Activated naive CD8-positive, alpha-beta T cell treated with anti-CD3 and anti-CD28 coated beads, Interleukin-2, amount 50 U/mL, for 16 hours (primary cell): ENCODE results near the gene GFOD1.
"Not testable (repeated sequence)": the region's sequence is repeated elsewhere in the genome, so short reads cannot be mapped to it uniquely, and the experiment has no call there.

ENCODE experiments used
- DNase-seq: peaks from one replicate; pipeline ENCODE4 v3.0.0-alpha.2; 2020; ENCODE audit warnings: low read depth, low spot score

The GFOD1 gene

GRCh38 chr6:13511913-13512717 lies 24.7 kb upstream of the GFOD1 start:
- DNase-seq, result no peak

GRCh38 chr6:13511141-13511571 lies 23.8 kb upstream of the GFOD1 start:
- DNase-seq, result not testable (repeated sequence)

DNA sequence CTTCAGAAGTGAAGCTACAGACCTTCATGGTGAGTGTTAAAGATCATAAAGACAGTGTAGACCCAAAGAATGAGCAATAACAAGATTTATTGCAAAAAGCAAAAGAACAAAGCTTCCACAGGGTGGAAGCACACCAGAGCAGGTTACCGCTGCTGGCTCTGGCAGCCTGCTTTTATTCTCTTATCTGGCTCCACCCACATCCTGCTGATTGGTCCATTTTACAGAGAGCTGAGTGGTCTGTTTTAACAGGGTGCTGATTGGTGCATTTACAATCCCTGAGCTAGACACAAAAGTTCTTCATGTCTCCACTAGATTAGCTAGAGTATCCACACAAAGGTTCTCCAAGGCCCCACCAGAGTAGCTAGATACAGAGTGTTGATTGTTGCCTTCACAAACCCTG lies 23.0 kb upstream of the GFOD1 start:
- not testable (repeated sequence) for DNase-seq

DNA sequence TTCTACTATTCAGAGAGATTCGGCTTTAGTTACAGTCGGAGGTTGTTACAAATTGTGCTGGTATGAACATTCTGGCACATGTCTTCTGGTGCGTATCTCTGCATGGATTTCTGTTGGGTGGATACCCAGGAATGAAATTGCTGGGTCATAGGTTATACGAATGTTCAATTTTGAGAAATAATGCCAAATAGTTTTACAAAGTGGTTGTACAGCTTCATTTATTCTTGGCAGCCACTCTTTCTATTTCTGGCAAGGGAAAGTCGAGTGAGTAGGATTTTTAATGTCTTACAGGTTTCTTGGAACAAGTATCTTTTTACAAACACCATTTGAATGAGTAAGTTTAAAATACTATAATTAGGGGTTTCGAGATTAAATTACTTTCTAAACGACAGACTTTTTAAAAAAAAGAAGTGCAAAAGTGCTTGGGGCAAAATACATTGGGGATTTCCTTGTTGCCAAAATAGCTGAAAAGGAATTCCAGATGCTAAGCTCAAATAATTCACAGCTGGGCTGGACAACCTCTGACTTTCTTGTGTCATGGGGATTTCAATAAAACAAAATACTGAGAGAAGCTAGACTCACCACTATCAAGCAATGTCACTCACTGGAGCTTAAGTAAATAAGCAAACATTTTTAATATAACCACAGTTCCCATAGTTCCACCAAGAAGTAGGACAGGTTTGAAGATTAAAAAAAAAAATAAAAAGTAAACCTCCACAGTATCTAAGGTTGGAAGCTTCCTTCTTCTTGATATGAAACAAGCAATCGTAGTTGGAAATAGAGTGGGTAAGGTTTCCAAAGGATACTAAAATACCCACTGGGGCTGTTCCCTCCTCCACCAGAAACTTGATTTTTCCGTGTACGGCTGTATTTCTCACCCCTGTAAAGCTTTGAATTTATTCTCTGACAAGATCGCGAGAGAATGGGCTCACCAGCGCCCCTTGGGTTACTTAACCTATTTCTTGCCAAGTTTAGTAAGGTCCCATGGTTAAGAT lies 21.6 kb upstream of the GFOD1 start:
- DNase-seq, result no peak

DNA sequence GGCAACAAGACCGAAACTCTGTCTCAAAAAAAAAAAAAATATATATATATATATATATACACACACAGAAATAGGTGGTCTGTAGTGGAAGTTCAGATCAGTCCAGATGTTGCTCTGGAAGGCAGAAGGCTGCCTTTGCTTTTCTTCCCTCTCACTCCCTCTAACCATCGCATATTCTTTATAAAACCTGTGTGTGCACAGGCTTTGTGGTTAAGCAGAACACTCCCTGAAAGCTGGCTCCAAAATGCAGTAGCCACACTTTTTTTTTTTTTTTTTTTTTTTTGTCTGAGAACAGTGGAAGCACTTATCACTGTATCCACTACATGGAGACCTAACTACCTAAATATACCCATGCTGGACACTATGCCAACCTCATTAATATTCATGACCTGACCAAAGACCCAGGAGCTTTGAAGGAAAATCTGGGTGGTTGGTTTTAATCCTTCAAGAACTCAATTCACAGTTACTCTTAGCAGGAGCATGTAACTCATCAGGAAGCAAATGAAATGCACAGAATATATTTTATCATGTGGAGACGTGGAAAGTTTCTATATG lies 20.0 kb upstream of the GFOD1 start:
- DNase-seq, result no peak

GRCh38 chr6:13505345-13505734 lies 17.9 kb upstream of the GFOD1 start:
- no peak for DNase-seq

GRCh38 chr6:13504611-13505344 lies 17.4 kb upstream of the GFOD1 start:
- no peak for DNase-seq

DNA sequence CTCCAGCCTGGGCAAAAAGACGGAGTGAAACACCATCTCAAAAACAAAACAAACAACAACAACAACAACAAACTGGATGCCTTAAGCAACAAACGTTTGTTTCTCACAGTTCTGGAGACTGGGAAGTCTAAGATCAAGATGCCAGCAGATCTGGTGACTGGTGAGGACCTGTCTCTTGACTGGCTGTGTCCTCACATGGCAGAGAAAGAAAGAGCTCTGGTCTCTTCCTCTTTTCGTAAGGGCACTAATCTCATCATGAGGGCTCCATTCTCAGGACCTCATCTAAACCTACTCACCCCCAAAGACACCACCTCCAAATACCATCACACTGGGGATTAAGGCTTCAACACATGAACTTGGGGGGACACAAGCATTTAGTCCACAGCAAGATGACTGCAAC lies 13.5 kb upstream of the GFOD1 start:
- DNase-seq, result no peak

GRCh38 chr6:13500264-13500663 lies 12.9 kb upstream of the GFOD1 start:
- no peak for DNase-seq

DNA sequence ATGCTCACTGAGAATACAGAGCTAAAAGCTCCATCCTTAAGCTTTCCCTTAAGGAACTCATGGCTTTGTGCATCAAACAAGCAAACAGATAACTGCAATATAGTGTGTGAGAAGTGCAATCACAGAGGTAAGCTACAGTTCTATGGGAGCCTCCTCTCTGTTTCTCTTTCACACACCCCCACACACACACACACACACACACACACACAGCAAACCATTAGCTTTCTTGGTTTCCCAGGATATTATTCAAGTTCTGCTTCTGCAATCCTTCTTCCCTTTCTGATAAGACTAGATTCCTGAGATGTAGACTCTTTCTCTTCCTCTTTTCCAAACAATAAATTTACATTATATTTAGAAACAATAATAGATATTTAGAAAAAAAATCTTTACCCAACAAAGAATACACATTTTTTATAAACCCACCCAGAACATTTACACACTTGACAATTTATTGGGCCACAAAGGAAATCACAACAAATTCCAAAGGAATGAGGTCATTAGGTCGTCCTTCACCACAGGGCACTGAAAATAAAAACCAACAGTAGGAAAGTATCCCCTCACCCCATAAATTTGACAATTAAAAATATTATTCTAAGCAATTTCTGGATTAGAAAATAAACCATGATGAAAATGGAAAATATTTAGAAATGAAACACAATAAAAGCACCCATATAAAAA lies 9.3 kb upstream of the GFOD1 start:
- DNase-seq, result no peak

GRCh38 chr6:13495818-13496217 lies 8.4 kb upstream of the GFOD1 start:
- no peak for DNase-seq

GRCh38 chr6:13495112-13495776 lies 7.8 kb upstream of the GFOD1 start:
- no peak for DNase-seq

GRCh38 chr6:13494137-13494536 lies 6.7 kb upstream of the GFOD1 start:
- no peak for DNase-seq

GRCh38 chr6:13493147-13493546 lies 5.7 kb upstream of the GFOD1 start:
- no peak for DNase-seq

DNA sequence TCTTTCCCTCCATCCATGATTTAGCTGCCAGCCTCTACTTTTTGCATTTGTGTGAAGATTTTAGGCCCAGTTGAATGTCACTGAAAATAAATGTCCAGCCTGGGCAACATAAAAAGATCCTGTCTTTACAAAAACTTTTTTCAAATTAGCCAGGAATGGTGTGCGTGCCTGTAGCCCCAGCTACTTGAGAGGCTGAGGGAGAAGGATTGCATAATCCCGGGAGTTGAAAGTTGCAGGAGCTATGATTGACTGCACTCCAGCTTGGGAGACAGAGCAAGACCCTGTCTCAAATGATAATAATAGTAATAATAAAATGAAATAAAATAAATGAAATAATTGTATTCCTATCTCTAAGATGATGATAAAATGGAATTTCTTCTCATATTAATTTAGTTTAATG lies 5.0 kb upstream of the GFOD1 start:
- DNase-seq, result no peak

DNA sequence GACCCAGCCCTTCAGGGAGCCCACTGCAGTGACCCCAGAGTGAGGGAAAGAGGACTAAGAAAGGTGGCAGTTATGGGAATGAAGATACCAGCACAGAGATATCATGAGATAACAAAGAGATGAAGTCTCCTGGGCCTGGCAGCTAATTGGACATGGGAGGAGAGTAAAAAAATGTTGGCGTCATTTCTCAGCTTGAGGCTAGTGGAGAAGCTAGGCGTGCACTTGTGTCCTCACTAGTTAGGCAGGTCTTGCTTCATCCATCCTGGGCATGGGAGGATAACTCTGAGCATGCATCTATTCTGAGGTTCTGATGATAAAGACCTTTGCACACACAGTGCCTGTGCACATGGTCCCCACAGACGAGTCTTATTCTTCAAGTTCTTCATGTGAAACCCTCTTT lies 4.1 kb upstream of the GFOD1 start:
- DNase-seq, result no peak

GRCh38 chr6:13490402-13490801 lies 3.0 kb upstream of the GFOD1 start:
- DNase-seq, result no peak

DNA sequence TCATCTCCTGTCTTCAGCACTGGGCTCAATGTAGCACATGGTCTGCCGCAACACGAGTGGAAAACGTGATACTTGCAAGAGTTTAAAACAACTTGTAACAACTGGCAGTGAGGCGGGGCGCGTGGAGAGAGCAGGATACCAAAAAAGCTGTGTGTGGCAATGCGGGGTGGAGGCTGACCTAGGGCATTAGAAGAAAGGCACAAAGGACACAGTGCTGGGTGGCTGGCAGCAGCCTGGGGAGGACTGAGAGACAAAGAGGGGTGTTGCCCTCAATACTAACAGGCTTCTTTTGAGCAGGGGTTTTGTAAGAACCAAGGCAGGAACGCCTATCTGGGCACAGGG lies 1.5 kb upstream of the GFOD1 start:
- no peak for DNase-seq

GRCh38 chr6:13488015-13488895 lies 855 bp upstream of the GFOD1 start:
- DNase-seq, result no peak
